NCI-H146 treated with DMSO at 0.1 percent for 48 hours (cell line): ENCODE results near the gene NTN1.

Experiments
- DNase-seq: peaks from one replicate; lab custom pipeline; 2025; ENCODE audit not compliant: unreplicated experiment; lab: John Stamatoyannopoulos, UW

The NTN1 gene

DNA sequence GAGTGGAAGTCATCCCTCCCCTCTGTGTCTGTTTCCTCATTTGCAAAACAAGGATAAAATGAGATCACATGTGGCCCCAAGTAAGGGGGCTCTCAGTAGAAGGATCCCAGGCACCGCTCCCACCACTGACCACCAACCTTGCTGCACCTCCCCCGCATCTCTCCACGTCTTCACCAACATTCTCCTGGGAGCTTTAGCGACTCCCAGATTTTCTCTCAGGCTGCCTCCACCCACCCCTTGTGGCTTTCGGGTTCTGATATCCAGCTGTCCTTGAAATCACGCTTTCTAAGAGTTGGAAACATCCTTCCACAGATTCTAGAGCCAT, 16.4 kb upstream of the NTN1 start:
- DNase-seq: no peak

DNA sequence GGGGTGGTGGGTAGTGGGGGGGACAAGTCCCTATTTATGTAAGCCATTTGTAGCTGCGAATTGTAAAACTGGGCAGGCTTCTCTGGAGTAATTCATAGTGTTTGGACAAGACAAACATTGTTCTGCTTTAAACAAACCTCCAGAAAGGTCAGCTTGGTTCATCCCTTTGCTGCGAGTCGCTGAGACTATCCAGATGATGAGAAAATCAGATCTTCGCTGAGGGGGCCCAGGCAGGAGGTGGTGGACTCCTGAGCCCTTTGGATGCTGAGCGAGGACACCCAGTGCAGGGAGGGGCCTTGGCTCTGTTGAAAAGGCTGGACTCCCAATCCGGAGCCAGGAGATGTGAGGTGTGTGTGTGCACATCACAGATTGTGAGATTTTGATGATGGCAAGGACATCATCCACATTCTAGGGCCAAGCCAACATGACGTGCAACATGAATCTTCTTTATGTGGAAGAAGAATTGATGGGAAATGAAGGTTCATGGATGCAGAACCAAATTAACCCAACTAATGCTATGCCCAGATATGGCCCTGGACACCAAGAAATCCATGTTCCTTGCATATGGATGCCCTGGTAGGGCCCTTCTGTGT, 15.0 kb upstream of the NTN1 start:
- no peak for DNase-seq

DNA sequence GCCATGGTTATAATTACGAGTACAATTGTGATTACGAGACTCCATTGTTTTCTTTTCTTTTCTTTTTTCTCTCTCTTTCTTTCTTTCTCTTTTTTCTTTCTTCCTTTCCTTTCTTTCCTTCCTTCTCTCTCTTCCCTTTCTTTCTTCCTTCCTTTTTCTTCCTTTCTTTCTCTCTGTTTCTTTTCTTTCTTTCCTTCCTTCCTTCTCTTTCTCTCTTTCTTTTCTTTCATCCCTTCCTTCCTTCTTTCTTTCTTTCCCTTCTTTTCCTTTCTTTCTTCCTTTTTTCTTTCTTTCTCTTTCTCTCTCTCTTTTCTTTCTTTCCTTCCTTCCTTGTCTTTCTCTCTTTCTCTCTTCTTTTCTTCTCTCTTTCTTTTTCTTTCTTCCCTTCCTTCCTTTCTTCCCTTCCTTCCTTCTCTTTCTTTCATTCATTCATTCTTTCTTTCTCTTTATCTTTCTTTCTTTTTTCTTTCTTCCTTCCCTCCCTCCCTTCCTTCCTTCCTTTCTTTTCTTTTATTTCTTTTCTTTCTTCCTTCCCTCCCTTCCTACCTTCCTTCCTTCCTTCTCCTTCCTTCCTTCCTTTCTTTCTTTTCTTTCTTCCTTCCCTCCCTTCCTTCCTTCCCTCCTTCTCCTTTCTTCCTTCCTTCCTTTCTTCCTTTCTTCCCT, 14.1 kb upstream of the NTN1 start:
- no peak for DNase-seq

DNA sequence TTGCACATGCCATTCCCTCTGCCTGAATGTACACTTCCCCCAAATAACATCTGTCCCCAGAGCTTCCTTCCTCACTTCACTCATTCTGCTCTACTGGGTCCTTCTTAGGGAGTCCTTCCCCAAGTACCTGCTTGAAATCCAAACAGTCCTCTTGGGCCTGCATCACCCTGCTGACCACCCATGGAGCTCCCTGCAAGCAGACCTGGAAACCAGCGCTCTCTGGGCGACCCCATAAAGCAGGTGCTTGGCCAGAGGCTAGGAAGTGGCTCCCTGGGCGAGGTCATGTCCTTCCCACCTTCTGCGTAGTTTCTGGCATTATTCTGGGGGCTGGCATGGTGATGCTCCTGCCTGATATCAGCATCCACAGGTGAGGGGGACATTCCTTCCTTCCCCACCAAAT, 12.2 kb upstream of the NTN1 start:
- DNase-seq: no peak

DNA sequence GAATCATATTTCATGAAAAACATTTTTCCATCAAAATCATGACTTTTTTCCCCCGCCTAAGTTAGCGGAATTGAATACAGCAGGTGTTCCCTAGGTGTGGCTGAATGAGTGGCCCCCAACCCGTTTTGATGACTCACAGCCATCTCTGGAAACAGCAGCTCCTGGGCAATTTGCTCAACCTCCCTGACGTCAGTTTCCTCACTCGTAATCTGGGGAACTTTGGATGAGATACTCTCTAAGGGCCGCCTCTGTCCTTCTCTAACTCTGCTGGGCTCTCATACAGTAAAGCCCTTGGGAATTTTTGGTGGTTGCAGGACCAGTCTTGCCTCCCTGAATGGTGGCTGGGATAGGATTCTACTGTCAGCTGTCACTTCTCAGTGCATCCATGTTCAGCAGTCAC, 11.6 kb upstream of the NTN1 start:
- DNase-seq: no peak

DNA sequence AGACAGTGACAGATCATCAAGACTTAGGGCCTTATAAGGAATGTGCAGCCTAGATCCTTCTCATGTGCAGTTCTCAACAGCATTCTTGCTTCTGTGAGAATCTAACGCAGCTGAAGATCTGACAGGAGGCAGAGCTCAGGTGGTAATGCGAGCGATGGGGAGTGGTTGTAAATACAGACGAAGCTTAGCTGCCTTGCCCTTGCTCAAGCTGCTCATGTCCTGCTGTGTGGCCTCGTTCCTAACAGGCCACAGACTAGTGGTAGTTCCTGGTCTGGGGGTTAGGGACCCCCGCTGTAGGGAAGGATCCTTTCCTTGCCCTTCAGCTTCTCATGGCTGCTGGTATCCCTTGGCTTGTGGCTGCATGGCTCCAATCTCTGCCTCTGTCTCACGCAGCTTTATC, 10.3 kb upstream of the NTN1 start:
- no peak for DNase-seq

DNA sequence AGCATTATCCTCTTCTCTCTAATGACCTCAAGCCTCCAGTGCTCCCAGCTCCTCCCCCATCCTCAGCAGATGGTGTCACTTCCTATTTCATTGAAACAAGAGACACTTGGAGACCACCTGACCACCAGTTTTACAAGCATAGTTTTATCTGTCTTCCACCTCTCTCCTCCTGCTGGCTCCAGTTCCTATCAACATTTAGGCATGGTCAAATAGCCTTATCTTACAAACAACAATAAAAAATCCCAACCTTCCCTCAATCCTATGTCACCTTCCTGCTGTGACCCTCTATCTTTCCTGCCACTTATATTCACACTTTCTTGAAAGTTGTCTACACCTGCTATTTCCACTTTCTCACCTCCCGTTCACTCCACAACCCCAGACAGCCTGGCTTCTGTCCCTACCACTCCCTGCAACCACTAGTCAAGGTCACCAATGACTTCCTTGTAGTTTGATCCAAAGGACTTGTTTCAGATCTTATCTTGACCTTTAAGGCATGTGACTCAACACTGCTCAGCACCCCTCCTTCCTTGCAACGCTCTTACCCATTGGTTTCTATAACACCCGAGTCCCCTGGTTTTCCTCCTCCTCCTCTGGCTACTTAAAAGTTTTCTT, 4.3 kb upstream of the NTN1 start:
- DNase-seq: no peak

DNA sequence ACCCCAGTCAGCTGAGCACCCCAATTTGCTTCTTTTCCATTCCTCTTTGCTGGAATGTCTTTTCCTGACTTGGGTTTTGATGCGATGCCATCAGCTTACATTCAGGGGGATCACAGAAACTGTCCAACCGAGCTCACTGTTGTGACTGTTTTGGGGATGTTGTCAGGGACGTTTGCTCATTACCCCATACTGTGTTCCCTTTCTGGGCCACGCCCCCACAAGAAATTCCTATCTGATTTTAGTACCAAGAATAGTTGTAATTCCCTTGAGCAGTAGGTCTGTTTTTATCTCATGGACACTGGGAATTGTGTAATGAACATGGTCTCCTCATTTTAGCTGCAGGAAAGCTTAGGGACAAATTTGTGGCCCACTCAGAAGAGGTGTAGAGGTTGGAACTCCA, 2.6 kb upstream of the NTN1 start:
- no peak for DNase-seq

DNA sequence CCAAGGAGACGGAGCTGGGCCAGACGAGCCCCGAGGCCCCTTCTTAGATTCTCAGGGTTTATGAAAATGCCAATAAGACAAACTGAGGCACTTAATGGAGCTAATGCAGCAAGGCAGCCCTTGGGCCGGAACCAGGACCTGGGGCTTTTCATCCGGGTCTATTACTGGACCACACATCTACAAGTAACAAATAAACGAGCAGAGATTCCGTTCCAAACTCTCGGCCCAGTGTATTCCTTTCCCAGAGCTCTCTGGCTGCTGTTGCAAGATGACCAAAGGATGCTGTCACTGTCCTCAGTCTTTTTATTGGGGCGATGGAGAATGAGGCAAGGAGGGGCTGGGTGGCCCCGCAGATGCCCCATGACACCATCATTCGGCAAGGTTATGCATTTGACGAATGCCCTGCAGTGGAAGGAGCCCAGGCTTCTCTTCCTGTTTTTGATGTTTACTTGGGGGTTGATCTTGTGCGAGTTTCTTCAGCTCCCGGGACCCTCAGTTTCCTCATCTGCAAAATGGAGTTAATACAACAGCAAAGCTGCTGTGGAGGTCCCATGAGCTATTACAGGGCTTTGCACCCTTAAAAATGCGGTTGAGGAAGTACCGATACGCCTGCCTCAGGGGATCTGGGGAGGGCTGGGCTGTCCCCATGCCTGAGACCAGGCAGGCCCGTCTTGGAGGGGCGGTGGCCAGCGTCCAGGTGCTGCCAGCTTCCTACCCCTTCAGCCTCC, 1.1 kb upstream of the NTN1 start:
- DNase-seq: no peak

DNA sequence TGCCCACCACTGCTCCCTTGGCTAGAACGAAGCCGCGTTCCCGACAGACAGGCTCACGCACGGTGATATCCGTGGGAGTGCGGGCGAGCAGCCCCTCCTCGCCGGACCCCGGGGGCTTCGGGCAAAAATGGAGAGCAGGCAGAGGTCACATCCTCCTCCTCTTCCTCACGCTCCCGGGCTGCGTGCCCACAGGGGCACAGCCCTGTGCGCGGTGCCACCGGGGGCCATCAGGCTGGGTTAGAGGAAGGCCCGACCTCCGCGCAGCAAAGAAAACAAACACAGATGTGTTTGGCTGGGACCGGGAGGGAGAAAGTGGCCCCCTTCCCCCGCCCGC, 519 bp upstream of the NTN1 start:
- DNase-seq: no peak

DNA sequence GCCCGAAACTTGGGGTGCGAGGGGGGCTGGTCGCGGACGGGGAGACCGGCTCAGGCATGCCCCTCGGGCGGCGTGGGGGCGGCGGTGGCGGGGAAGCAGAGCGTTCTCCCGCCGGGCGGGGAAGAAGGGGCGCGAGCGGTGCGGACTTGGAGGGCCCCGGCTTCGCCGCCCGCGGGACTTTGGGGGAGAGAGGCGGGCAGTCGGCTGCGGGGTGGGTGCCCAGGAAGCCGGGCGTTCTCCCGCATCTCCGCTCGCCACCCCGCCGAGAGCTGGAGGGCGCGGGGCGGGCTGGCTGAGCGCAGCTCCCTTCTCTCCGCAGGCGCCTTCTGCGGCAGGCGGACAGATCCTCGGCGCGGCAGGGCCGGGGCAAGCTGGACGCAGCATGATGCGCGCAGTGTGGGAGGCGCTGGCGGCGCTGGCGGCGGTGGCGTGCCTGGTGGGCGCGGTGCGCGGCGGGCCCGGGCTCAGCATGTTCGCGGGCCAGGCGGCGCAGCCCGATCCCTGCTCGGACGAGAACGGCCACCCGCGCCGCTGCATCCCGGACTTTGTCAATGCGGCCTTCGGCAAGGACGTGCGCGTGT, 772 bp downstream of the NTN1 start:
- no peak for DNase-seq

DNA sequence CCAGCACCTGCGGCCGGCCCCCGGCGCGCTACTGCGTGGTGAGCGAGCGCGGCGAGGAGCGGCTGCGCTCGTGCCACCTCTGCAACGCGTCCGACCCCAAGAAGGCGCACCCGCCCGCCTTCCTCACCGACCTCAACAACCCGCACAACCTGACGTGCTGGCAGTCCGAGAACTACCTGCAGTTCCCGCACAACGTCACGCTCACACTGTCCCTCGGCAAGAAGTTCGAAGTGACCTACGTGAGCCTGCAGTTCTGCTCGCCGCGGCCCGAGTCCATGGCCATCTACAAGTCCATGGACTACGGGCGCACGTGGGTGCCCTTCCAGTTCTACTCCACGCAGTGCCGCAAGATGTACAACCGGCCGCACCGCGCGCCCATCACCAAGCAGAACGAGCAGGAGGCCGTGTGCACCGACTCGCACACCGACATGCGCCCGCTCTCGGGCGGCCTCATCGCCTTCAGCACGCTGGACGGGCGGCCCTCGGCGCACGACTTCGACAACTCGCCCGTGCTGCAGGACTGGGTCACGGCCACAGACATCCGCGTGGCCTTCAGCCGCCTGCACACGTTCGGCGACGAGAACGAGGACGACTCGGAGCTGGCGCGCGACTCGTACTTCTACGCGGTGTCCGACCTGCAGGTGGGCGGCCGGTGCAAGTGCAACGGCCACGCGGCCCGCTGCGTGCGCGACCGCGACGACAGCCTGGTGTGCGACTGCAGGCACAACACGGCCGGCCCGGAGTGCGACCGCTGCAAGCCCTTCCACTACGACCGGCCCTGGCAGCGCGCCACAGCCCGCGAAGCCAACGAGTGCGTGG, 1.5 kb downstream of the NTN1 start:
- no peak for DNase-seq

DNA sequence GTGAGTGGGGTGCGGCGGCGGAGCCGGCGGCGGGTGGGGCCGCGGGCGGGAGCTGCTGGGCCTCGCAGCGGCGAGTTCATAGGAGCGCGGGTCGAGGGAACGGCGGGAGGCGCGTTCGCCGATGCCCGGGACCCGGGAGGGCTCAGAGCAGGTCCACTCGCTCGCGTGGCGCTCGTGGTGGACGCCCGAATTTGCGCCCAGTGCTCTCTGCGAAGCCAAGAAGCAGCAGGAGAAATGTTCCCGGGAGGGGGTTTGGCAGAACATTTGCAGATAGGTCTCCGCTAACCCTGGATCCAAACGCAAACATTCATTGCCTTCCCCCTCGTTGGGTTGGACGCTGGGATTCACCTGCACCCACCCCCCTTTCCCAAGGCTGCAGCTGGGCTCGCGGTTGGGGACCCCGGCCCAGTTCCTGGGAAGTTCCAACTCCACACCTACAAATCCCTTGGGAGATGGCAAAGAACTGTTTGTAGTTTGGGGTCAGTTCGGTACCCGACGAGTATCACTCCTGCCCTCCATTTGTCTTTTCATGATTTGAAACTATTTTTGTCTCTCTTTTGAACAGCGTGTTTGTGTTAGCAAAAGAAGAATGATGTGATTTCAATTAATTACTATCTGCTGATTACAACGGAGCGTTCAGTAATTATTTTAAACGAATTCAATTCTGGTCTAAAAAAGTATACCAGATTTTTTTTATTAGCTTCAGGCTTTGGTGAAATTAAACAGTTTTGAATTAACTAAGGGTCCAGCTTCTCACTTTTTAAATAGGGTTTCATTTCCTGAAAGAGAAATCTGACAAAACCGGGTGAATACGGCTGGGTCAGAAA, 2.3 kb downstream of the NTN1 start:
- no peak for DNase-seq

DNA sequence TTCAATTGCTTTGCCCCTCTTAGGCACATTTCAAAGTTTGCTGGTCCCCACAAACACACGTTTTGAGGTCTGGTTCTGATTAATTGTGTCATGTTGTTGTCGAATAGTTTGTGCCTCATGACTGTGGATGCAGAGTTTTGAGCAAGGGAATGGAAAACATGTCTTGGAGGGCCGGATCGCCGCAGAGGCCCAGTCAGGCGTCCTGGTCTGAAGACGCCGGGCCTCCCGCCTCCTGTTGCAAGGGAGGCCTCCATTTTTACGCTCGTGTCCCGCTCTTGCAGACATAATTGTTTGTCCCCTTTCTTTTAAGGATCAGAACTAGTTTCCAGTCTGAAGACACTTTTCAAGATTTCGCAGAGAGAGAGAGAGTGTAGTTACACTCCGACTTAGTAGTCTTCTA, 3.2 kb downstream of the NTN1 start:
- DNase-seq: no peak

DNA sequence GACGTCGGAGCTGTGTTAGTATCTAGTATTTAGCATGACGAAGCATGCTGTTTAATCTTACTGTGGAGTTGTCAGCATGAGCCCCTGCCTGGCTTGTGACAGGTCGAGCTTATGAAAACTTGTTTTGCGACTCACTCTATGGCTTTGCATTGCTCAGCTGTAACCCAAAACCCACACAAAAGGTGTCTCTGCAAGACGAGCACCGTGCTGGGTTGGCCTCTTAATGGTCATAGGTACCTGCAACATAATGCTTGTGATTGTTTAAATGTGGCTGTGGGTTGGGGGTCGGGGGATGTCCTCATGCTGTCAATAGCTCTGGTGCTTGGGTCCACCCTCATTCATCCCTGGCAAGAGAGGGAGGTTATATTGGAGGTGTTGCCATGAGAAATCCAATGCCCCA, 5.4 kb downstream of the NTN1 start:
- DNase-seq: no peak

DNA sequence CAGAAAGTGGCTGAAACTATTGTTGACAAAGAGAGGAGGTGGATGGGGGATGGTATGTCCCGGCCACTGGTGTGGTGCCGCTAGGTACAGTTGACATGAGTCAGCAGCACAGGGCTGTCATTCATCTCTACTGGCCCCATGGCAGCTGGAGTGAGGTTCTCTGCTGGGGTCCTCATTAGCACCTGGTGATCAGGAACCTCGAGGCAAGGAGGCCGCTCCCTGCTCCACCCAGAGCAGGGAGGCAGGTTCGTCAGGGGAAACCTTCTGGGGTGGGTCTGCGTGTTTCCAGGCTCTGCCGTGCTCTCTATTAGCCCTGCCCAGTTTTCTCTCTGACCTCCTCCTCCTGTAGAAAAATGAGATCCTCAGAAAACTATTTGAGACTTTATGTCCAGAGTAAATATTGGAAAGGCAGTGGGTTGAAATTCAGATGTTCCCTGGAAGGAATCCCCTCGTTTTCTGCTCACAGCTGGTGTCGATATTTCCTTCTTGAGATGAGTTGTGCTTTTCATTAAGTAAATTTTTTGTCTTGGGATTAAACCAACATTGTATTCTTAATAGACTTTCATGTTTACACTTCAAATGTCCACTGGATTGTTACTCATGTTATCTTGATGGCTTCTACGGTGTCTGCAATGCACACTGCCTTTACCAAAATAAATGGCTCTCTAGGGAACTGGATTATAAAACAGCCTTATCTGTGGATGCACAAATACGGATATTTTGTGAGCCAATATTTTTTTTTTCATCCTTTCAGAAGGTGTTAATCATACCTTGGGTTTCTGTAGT, 7.1 kb downstream of the NTN1 start:
- DNase-seq: no peak

DNA sequence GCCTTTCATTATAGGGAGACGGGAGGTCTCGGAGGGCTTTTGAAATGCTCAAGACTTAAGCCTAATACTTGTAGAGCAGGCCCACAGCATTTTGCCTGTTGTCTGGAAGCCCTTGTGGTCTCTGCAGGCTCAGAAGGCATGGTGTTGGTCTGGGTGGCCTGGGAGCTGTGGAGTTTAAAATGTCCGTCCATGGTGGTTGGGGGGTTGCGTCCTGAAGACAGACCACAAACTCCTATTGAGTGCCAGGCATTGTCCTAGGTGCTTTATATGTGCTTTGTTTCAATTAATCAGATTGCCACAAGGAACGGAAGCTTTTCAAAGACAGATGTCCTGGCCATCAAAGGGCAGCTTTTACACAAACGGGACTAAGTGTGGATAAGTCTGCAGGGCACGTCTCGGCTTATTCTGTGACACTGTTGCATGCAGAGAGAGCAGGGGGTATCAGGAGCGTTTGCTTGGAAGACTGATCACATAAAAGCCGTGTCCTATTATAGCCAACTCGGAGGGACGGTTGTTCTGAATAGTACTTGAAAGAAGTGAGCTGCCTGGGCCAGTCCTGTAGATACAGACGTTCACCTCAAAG, 7.8 kb downstream of the NTN1 start:
- no peak for DNase-seq

DNA sequence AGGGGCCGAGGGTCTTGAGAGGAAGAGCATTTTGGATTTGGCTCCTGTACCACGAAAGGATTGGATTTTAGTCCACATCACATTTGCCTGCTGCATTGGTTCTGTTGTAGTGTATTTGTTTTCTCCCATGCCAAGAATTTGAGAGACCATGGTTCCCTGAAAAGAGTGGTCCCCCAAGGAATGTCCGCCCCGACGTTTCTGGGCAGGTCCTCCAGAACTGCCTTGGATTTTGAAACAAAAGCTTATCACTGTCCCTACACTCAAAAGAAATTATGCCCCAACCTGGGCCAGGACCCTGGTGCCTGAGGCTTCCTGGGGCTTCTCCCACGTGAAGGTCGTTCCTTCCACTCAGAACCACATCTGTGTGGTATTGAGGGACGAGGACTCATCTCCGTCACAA, 10.8 kb downstream of the NTN1 start:
- no peak for DNase-seq

DNA sequence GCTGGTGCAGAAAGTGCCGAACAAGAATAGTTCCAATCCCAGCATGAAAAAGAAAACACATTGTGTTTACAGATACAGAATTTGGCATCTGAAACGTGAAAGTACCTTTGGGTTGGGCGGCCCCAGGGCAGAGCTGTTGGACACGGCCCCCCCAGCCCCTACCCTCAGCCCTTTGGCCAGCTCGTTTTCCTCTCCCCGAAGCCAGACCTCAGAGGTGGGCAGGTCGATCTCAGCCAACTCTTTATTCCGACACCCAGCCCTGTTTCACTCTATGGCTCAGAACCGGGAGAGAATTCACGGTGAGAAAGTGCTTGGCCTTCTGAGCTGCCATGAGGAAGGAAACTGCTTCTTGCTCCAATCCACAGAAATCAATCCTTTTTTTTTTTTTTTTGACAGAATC, 11.3 kb downstream of the NTN1 start:
- DNase-seq: no peak
